PC-3 (cell line): ENCODE results near the gene NOC3L. TPM values are rescaled to one million over a fixed set of nuclear protein-coding genes. Genes with fewer than 3 reads are reported as not detected.

Experiments used
- ATAC-seq: fragments of 200-7000 bp; cut with Tn5 transposase; 2 replicates; pipeline ENCODE4 v1.9.1; 2020; ENCODE audit warnings: mild to moderate bottlenecking, moderate library complexity
- BruUV-seq: library from RNA; stranded (reverse); fragments of 400-500 nt; replicated peaks from 2 replicates; lab custom pipeline; 2021; lab: Mats Ljungman, UMichigan
- CTCF ChIA-PET: fragments of 300-600 bp; sonication (Branson Sonifier 250); formaldehyde crosslinking; loops from one replicate; lab custom pipeline; 2022; ENCODE audit warnings: antibody characterized with exemption; lab: Charles Lee
- POLR2A ChIA-PET: fragments of 300-600 bp; sonication (Branson Sonifier 250); formaldehyde crosslinking; loops from one replicate; lab custom pipeline; 2022; ENCODE audit warnings: antibody characterized with exemption; ENCODE audit not compliant: unreplicated experiment; lab: Charles Lee
- DNase-seq: peaks from one replicate; pipeline ENCODE4 v3.0.0-alpha.2; 2015
- H2AFZ ChIP-seq: fragments of 300-600 bp; sonication (generic); 2 replicates; pipeline ENCODE4 v1.6.0; 2016; ENCODE audit warnings: antibody characterized with exemption, low read length
- H3F3A ChIP-seq: fragments of 300-600 bp; sonication (generic); one replicate; pipeline ENCODE4 v1.6.0; 2017; ENCODE audit warnings: antibody characterized with exemption, low read length, control low read depth, mild to moderate bottlenecking; ENCODE audit not compliant: unreplicated experiment
- H3K27ac ChIP-seq: fragments of 300-600 bp; sonication (generic); 2 replicates; pipeline ENCODE4 v1.5.1; 2016; ENCODE audit warnings: mild to moderate bottlenecking, low read length
- H3K27me3 ChIP-seq: fragments of 300-600 bp; sonication (generic); 2 replicates; pipeline ENCODE4 v1.6.1; 2016; ENCODE audit warnings: low read length, mixed read lengths
- H3K36me3 ChIP-seq: fragments of 300-600 bp; sonication (generic); 2 replicates; pipeline ENCODE4 v1.6.1; 2016; ENCODE audit warnings: low read depth, mixed run types, low read length, mixed read lengths
- H3K4me1 ChIP-seq: fragments of 300-600 bp; sonication (generic); 2 replicates; pipeline ENCODE4 v1.5.1; 2016; ENCODE audit warnings: low read length; ENCODE audit not compliant: insufficient read depth
- H3K4me2 ChIP-seq: fragments of 300-600 bp; sonication (generic); 2 replicates; pipeline ENCODE4 v1.6.0; 2016; ENCODE audit warnings: low read length
- H3K4me3 ChIP-seq: fragments of 300-600 bp; sonication (generic); 2 replicates; pipeline ENCODE4 v1.5.1; 2016; ENCODE audit warnings: mild to moderate bottlenecking, low read length, mixed read lengths
- H3K79me2 ChIP-seq: fragments of 300-600 bp; sonication (generic); 2 replicates; pipeline ENCODE4 v1.6.1; 2017; ENCODE audit warnings: low read length, mixed read lengths
- H3K9ac ChIP-seq: fragments of 300-600 bp; sonication (generic); 2 replicates; pipeline ENCODE4 v1.6.0; 2016; ENCODE audit warnings: mild to moderate bottlenecking, low read length
- H3K9me2 ChIP-seq: fragments of 300-600 bp; sonication (generic); replicated peaks from 2 replicates; pipeline ENCODE4 v1.6.1; 2016; ENCODE audit warnings: mixed run types, low read length, mixed read lengths
- H3K9me3 ChIP-seq: fragments of 300-600 bp; sonication (generic); 2 replicates; pipeline ENCODE4 v1.6.1; 2016; ENCODE audit warnings: low read length, mixed read lengths
- H4K20me1 ChIP-seq: fragments of 300-600 bp; sonication (generic); 2 replicates; pipeline ENCODE4 v1.6.1; 2016; ENCODE audit warnings: low read length, mixed read lengths
- CTCF ChIP-seq: fragments of 300-600 bp; sonication (generic); conservative IDR thresholded peaks from 2 replicates; pipeline ENCODE4 v1.5.1; 2017; ENCODE audit warnings: antibody characterized with exemption, low read depth, mild to moderate bottlenecking, low read length
- EZH2 ChIP-seq: fragments of 300-600 bp; sonication (generic); IDR thresholded peaks from one replicate; pipeline ENCODE4 v1.6.1; 2017; ENCODE audit warnings: antibody characterized with exemption, mild to moderate bottlenecking, low read length; ENCODE audit not compliant: unreplicated experiment
- EZH2phosphoT487 ChIP-seq: fragments of 300-600 bp; sonication (generic); IDR thresholded peaks from 2 replicates; pipeline ENCODE4 v1.6.1; 2018; ENCODE audit warnings: mild to moderate bottlenecking, antibody characterized with exemption, low read length, borderline replicate concordance
- intact Hi-C: fragments of 100-400 bp; cut with micrococcal nuclease; formaldehyde crosslinking; loops from 2 replicates; pipeline ENCODE4 v1.9.0; 2023
- total RNA-seq: library from RNA; depleted of rRNA; stranded (reverse); fragments of >200 nt; gene quantifications from 2 replicates; pipeline ENCODE4 v1.2.3, GENCODE V29; 2014

The NOC3L gene
- total RNA-seq, 1 experiment from 2014 or later = 19.4 TPM

- POLR2A ChIA-PET = no interaction called here
- ATAC-seq = no peak
These were observed 55.6 kb downstream of the NOC3L start for GRCh38 chr10:94307046-94307615.

GRCh38 chr10:94303929-94304328 lies 58.8 kb downstream of the NOC3L start:
- Histone ChIP-seq H3K9me3 (no peaks in the 10 kb centered on the region), H3K36me3 (no peaks in the 10 kb centered on the region), H3K27ac (no peak overlapping the region), H3F3A (no peaks in the 10 kb centered on the region), H2AFZ (no peak overlapping the region), H3K4me3 (no peak overlapping the region), H3K79me2 (no peaks in the 10 kb centered on the region), H3K27me3 (no peaks in the 10 kb centered on the region), H4K20me1 (no peaks in the 10 kb centered on the region), H3K4me1 (peaks cover 9% of the 10 kb centered on the region), H3K9ac (no peak overlapping the region), H3K4me2 (no peak overlapping the region), H3K9me2 (no peaks in the 10 kb centered on the region)
- BruUV-seq = no TSS peak
- ATAC-seq = no peak
- ChIA-PET CTCF (no interaction called here), POLR2A (no interaction called here)
- intact Hi-C loops = no loop called here
- no peak for TF ChIP-seq CTCF
- TF ChIP-seq EZH2 = no peak
- TF ChIP-seq EZH2phosphoT487 = no peak
- no peak for DNase-seq

More at GRCh38 chr10:94307046-94307615, 55.6 kb downstream of the NOC3L start:
- no peak overlapping the region for H2AFZ ChIP-seq
- BruUV-seq = no TSS peak
- no peak overlapping the region for H3K4me2 ChIP-seq
- no peaks in the 10 kb centered on the region; the same call in 1 of the 2 replicates for H3K36me3 ChIP-seq
- H3K4me3 ChIP-seq = no peak overlapping the region
- no peaks in the 10 kb centered on the region for H3K4me1 ChIP-seq
- H3K9me3 ChIP-seq = no peaks in the 10 kb centered on the region
- no peaks in the 10 kb centered on the region for H3K9me2 ChIP-seq
- H4K20me1 ChIP-seq = no peaks in the 10 kb centered on the region
- CTCF ChIA-PET = no interaction called here
- TF ChIP-seq EZH2 (no peak), EZH2phosphoT487 (no peak), CTCF (no peak)
- no peaks in the 10 kb centered on the region for H3K27me3 ChIP-seq
- no peaks in the 10 kb centered on the region for H3K79me2 ChIP-seq
- DNase-seq = no peak
- H3K27ac ChIP-seq = no peak overlapping the region
- no peaks in the 10 kb centered on the region for H3F3A ChIP-seq
- no peak overlapping the region for H3K9ac ChIP-seq
- intact Hi-C loops = no loop called here

DNA sequence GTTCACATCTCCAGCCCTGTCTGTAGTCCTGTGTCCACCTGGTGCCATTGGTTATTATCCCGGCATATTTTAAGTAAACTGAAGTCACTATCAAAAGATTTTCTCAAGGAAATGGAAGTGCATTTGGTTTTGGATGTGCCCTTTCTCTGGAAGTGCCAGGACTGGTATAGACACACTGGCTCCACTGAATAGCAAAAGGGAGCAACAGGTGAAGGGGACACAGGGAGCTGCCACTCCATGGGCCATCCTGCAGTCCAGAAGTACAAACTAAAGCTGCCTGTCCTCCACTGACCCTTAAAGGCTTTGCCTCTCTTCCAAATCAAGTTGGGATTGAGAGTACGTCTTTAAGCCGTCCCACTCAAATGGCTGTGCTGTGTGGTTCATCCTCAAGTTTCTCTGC lies 62.7 kb downstream of the NOC3L start:
- Histone ChIP-seq H4K20me1 (no peaks in the 10 kb centered on the region), H3K4me3 (no peak overlapping the region), H3K9me3 (no peaks in the 10 kb centered on the region), H3K9ac (no peak overlapping the region), H3K9me2 (no peaks in the 10 kb centered on the region), H3K79me2 (no peaks in the 10 kb centered on the region), H3K36me3 (no peaks in the 10 kb centered on the region), H3F3A (no peaks in the 10 kb centered on the region), H3K4me1 (peaks cover 10% of the 10 kb centered on the region), H3K27me3 (no peaks in the 10 kb centered on the region), H3K4me2 (no peak overlapping the region), H2AFZ (no peak overlapping the region), H3K27ac (no peak overlapping the region)
- TF ChIP-seq EZH2phosphoT487 = no peak
- TF ChIP-seq EZH2 = no peak
- intact Hi-C loops = no loop called here
- ChIA-PET POLR2A (no interaction called here), CTCF (no interaction called here)
- no TSS peak for BruUV-seq
- DNase-seq = no peak
- no peak for ATAC-seq
